ENCODE measurements around the gene SH2D3C. TPM values are rescaled to one million over a fixed set of nuclear protein-coding genes. Genes with fewer than 3 reads are reported as not detected.

The SH2D3C gene
- total and polyA plus RNA-seq, 2 of the 4 experiments (the other 2 are of a cell fraction), result under 0.01 to 0.24 TPM

DNA sequence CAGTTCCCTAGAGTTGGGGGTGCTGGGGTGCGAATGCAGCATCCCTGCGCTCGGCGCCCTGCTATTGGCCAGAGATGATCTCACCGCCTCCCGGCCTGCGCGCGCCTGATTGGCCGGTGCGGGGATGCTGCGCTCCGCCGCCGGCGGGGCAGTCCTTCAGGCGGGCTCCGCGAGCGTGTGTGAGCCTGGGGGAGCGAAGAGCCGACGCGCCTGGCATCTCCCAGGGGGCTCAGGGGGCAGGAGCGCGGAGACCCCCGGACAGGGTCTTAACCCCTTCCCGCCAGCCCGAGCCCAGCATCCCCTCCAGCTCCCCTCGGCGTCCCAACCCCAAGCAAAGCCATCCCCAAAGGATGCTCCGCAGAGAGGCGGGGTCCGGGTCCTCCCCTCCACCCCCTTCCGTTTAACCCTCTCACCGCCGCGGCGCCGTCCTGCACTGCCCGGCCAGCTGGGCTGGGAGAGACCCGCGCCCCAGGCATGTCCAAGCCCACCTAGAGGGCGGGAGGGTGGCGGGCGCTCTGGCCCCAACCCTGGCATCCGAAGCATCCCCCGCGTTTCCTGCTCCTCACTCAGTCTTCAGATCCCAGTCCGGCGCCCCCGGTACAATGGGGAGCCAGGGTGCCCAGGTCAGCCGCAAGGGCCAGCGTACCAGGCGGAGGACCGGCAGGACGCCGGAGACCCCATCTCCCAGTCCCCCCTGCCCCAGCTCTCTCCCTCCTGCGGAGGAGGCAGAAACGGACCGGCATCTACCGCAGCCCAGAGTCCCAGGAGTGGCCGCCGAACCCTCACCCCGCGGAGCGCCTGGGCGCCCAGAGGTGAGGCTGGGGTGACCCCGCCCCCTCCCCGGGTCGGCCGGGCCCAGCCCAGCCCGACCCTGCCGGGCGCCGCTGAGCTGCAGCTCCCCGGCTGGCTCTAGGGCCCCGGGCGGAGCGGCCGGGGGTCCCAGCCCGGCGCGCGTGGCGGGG is 24.1 kb downstream of the SH2D3C start:
- dilution Hi-C loops (cut with HindIII; ENCODE audit: low sequenced_read_pairs, unreplicated experiment) (no loop called here), in situ Hi-C loops (cut with MboI; ENCODE audit: low sequenced_read_pairs) (no loop called here), intact Hi-C loops (cut with micrococcal nuclease) (no loop called here)
- peaks cover 3% of the 10 kb centered on the region; the same call in 1 of the 2 replicates for H3K9me1 ChIP-seq (ENCODE audit: insufficient read depth, low read length)
- H2BK20ac ChIP-seq (ENCODE audit: low read depth, low read length), result no peak overlapping the region
- no peak overlapping the region for H3K9ac ChIP-seq (ENCODE audit: low read depth, low read length)
- peaks cover 57% of the 10 kb centered on the region for H3K27me3 ChIP-seq (ENCODE audit: control insufficient read depth, insufficient read depth, low read length)
- ChIA-PET POLR2A (ENCODE audit: unreplicated experiment) (no interaction called here), CTCF (no interaction called here)
- no peak overlapping the region for H2AFZ ChIP-seq (replicated peaks; ENCODE audit: low read length, poor library complexity)
- peak overlapping the region; percentile 42 for H2AK9ac ChIP-seq (replicated peaks; ENCODE audit: low read depth, low read length, poor library complexity)
- H3K4me3 ChIP-seq (ENCODE audit: insufficient read depth, low read depth, low read length), result no peak overlapping the region
- no peaks in the 10 kb centered on the region for H3K79me1 ChIP-seq (ENCODE audit: low read depth in 1 of 2, low read length in 2 of 2)
- H3K27ac ChIP-seq (ENCODE audit: insufficient read depth, low read length), result no peak overlapping the region
- ATAC-seq (ENCODE audit: low read depth) (peak; percentile 93), DNase-seq (no peak)
- 4% methylated on average over 28 of the region's 86 CpGs; no CpG with 5 or more reads in 1 of the 2 experiments for WGBS, 2 experiments (ENCODE audit: extremely low coverage in 2 of 2, insufficient read length in 1 of 2)
- H2AK5ac ChIP-seq (ENCODE audit: low read depth, low read length), result no peak overlapping the region
- H2BK5ac ChIP-seq (ENCODE audit: low read depth, low read length, poor library complexity, severe bottlenecking), result no peak overlapping the region
- H3K9me3 ChIP-seq (ENCODE audit: control insufficient read depth, insufficient read depth, low read length), result no peaks in the 10 kb centered on the region
- H3K4me2 ChIP-seq (ENCODE audit: low read depth, low read length), result no peak overlapping the region
- H3K4ac ChIP-seq (ENCODE audit: low read depth, low read length), result no peak overlapping the region
- H2BK15ac ChIP-seq (ENCODE audit: low read depth, low read length), result no peak overlapping the region
- H4K20me1 ChIP-seq (ENCODE audit: insufficient read depth, low read length), result peaks cover 6% of the 10 kb centered on the region; the same call in 1 of the 2 replicates
- no peak overlapping the region for H3K23ac ChIP-seq (ENCODE audit: low read depth, low read length)
- H4K91ac ChIP-seq (ENCODE audit: insufficient read depth, low read depth, low read length), result no peak overlapping the region
- H4K5ac ChIP-seq (ENCODE audit: low read depth, low read length), result no peak overlapping the region
- no peak overlapping the region for H3K18ac ChIP-seq (ENCODE audit: low read depth, low read length)
- H3K56ac ChIP-seq (ENCODE audit: extremely low read depth, insufficient read depth, low read length), result no peak overlapping the region
- H3K4me1 ChIP-seq (ENCODE audit: control insufficient read depth, insufficient read depth, low read length), result no peaks in the 10 kb centered on the region
- BruUV-seq (replicated peaks), result no TSS peak
- no peak overlapping the region for H3K14ac ChIP-seq (replicated peaks; ENCODE audit: low read depth, low read length)
- H4K8ac ChIP-seq (ENCODE audit: low read depth in 2 of 2, low read length in 2 of 2), result no peak overlapping the region
- no peak overlapping the region for H2BK120ac ChIP-seq (ENCODE audit: low read depth, low read length)
- no peaks in the 10 kb centered on the region for H3K36me3 ChIP-seq (ENCODE audit: control insufficient read depth, insufficient read depth, low read length)
- no peak for TF ChIP-seq CEBPB (IDR thresholded peaks at IDR 0.05; ENCODE audit: low read depth, low read length)
- no peak for TF ChIP-seq RCOR1 (IDR thresholded peaks at IDR 0.05; ENCODE audit: insufficient replicate concordance, low read length)
- TF ChIP-seq MAZ (IDR thresholded peaks at IDR 0.05; ENCODE audit: borderline replicate concordance, low read depth, low read length), result no peak
- no peak for TF ChIP-seq BHLHE40 (IDR thresholded peaks at IDR 0.05; ENCODE audit: low read depth, low read length)
- TF ChIP-seq NFE2L2 (IDR thresholded peaks at IDR 0.05; ENCODE audit: low read depth, low read length), result no peak
- TF ChIP-seq MXI1 (IDR thresholded peaks at IDR 0.05; ENCODE audit: borderline replicate concordance, low read depth, low read length), result no peak
- no peak for TF ChIP-seq RAD21 (IDR thresholded peaks at IDR 0.05; ENCODE audit: low read length)
- TF ChIP-seq, protein P1, sequence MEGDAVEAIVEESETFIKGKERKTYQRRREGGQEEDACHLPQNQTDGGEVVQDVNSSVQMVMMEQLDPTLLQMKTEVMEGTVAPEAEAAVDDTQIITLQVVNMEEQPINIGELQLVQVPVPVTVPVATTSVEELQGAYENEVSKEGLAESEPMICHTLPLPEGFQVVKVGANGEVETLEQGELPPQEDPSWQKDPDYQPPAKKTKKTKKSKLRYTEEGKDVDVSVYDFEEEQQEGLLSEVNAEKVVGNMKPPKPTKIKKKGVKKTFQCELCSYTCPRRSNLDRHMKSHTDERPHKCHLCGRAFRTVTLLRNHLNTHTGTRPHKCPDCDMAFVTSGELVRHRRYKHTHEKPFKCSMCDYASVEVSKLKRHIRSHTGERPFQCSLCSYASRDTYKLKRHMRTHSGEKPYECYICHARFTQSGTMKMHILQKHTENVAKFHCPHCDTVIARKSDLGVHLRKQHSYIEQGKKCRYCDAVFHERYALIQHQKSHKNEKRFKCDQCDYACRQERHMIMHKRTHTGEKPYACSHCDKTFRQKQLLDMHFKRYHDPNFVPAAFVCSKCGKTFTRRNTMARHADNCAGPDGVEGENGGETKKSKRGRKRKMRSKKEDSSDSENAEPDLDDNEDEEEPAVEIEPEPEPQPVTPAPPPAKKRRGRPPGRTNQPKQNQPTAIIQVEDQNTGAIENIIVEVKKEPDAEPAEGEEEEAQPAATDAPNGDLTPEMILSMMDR (conservative IDR thresholded peaks at IDR 0.05; ENCODE audit: low read depth, low read length), result no peak
- TF ChIP-seq, protein P2, sequence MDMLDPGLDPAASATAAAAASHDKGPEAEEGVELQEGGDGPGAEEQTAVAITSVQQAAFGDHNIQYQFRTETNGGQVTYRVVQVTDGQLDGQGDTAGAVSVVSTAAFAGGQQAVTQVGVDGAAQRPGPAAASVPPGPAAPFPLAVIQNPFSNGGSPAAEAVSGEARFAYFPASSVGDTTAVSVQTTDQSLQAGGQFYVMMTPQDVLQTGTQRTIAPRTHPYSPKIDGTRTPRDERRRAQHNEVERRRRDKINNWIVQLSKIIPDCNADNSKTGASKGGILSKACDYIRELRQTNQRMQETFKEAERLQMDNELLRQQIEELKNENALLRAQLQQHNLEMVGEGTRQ (IDR thresholded peaks at IDR 0.05; ENCODE audit: low read depth, low read length), result no peak
- TF ChIP-seq FOS (IDR thresholded peaks at IDR 0.05; ENCODE audit: low read depth, low read length), result no peak
- TF ChIP-seq, protein P3, sequence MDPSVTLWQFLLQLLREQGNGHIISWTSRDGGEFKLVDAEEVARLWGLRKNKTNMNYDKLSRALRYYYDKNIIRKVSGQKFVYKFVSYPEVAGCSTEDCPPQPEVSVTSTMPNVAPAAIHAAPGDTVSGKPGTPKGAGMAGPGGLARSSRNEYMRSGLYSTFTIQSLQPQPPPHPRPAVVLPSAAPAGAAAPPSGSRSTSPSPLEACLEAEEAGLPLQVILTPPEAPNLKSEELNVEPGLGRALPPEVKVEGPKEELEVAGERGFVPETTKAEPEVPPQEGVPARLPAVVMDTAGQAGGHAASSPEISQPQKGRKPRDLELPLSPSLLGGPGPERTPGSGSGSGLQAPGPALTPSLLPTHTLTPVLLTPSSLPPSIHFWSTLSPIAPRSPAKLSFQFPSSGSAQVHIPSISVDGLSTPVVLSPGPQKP (IDR thresholded peaks at IDR 0.05; ENCODE audit: borderline replicate concordance, low read depth, low read length), result no peak
- TF ChIP-seq CHD1 (IDR thresholded peaks at IDR 0.05; ENCODE audit: low read depth, low read length), result no peak
- no peak for TF ChIP-seq MAFK (IDR thresholded peaks at IDR 0.05; ENCODE audit: low read depth, low read length)
- TF ChIP-seq POLR2A (IDR thresholded peaks at IDR 0.05; ENCODE audit: low read depth, low read length), result no peak
- TF ChIP-seq RFX5 (IDR thresholded peaks at IDR 0.05; ENCODE audit: low read depth, low read length), result no peak

Measured in IMR-90 (cell line).